ENCODE data around the gene ARHGAP42. TPM values are rescaled to one million over a fixed set of nuclear protein-coding genes. Genes with fewer than 3 reads are reported as not detected.
A peak's percentile ranks its signal among the peaks of the same experiment; 100 is the strongest.

ARHGAP42 gene
- total RNA-seq, 1 donor from 2014 or later = 33.2 TPM

DNA sequence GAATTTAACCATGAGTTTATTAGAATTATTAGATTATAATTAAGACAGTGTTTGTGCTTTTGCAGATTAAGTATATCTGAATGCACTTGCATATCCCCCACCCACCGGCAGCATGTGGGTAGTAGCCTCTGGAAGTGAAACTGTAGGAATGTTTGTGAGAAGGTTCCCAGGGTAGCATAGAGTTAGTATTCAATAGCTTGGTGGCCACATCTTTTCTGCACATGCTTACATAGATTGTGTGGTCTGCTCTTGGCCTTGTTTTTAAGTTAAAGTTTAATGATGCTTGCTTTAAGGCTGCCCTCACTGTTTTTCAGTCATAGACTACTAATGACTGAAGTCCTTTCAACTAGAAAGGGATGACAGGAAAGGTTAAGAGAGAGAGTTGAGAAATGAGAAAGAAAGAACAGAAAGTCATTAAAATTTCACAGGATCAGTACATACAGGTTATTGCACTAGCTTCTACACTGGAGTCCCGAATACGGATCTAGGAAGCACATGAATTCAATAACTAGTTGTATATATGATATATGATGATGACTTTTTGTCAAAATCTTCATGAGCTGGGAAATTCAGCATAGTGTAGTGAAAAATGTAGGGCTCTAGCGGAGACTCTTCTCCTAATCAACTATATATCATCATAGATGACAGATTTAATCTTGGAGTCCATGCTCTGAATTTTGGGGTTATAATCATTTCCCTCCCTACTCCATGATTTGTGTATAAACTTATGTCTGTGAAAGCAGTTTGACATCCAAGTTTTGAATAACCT, 137.1 kb downstream of the ARHGAP42 start:
- TF ChIP-seq CTCF (IDR thresholded peaks at IDR 0.05; ENCODE audit: insufficient read depth, low read depth, low read length) = no peak
- no peak for TF ChIP-seq EZH2 (IDR thresholded peaks at IDR 0.05; ENCODE audit: insufficient read depth, low read length)

GRCh38 chr11:100825626-100826025, 138.5 kb downstream of the ARHGAP42 start:
- Histone ChIP-seq H3K4me3 (ENCODE audit: insufficient read depth, low read depth, low read length) (no peak overlapping the region), H3K4me1 (ENCODE audit: insufficient read depth, low read length) (peaks cover 9% of the 10 kb centered on the region), H3K27me3 (ENCODE audit: insufficient read depth, low read length) (no peaks in the 10 kb centered on the region), H3K36me3 (ENCODE audit: insufficient read depth, low read length) (no peaks in the 10 kb centered on the region), H3K4me2 (ENCODE audit: low read length) (no peak overlapping the region), H4K20me1 (ENCODE audit: insufficient read depth, low read length) (peaks cover 32% of the 10 kb centered on the region), H3K9me3 (ENCODE audit: insufficient read depth, low read depth, low read length) (no peaks in the 10 kb centered on the region), H3K9ac (ENCODE audit: low read length) (no peak overlapping the region), H2AFZ (ENCODE audit: low read depth, low read length) (no peak overlapping the region), H3K27ac (ENCODE audit: low read depth, low read length) (no peak overlapping the region), H3K79me2 (ENCODE audit: insufficient read depth, low read length) (peaks cover 3% of the 10 kb centered on the region)
- H3K36me3 Mint-ChIP-seq (ENCODE audit: low read depth, unreplicated experiment) = no peaks in the 10 kb centered on the region
- no peak overlapping the region for H3K27ac Mint-ChIP-seq (ENCODE audit: unreplicated experiment)
- TF ChIP-seq CTCF (IDR thresholded peaks at IDR 0.05; ENCODE audit: insufficient read depth, low read depth, low read length) = no peak
- DNase-seq (ENCODE audit: low read depth) (no peak), FAIRE-seq (no peak)
- no peak overlapping the region for H3K4me3 Mint-ChIP-seq (ENCODE audit: unreplicated experiment)
- H3K9me3 Mint-ChIP-seq (ENCODE audit: unreplicated experiment) = no peaks in the 10 kb centered on the region
- peaks cover 45% of the 10 kb centered on the region for H3K4me1 Mint-ChIP-seq (ENCODE audit: low read depth, unreplicated experiment)
- no peaks in the 10 kb centered on the region for H3K27me3 Mint-ChIP-seq (ENCODE audit: low read depth, unreplicated experiment)

More for the DNA sequence above, 137.1 kb downstream of the ARHGAP42 start:
- H3K9me3 Mint-ChIP-seq (ENCODE audit: unreplicated experiment) = no peaks in the 10 kb centered on the region
- no peak for FAIRE-seq
- H3K36me3 ChIP-seq (ENCODE audit: insufficient read depth, low read length) = no peaks in the 10 kb centered on the region
- no peak overlapping the region for H3K4me3 Mint-ChIP-seq (ENCODE audit: unreplicated experiment)
- H3K4me1 Mint-ChIP-seq (ENCODE audit: low read depth, unreplicated experiment) = peaks cover 40% of the 10 kb centered on the region
- no peaks in the 10 kb centered on the region for H3K36me3 Mint-ChIP-seq (ENCODE audit: low read depth, unreplicated experiment)
- H3K9me3 ChIP-seq (ENCODE audit: insufficient read depth, low read depth, low read length) = no peaks in the 10 kb centered on the region
- H3K79me2 ChIP-seq (ENCODE audit: insufficient read depth, low read length) = peaks cover 3% of the 10 kb centered on the region
- H3K4me3 ChIP-seq (ENCODE audit: insufficient read depth, low read depth, low read length) = no peak overlapping the region
- H3K9ac ChIP-seq (ENCODE audit: low read length) = no peak overlapping the region
- no peaks in the 10 kb centered on the region for H3K27me3 ChIP-seq (ENCODE audit: insufficient read depth, low read length)
- peaks cover 8% of the 10 kb centered on the region for H3K4me1 ChIP-seq (ENCODE audit: insufficient read depth, low read length)
- peak overlapping the region; percentile 86 for H3K27ac Mint-ChIP-seq (ENCODE audit: unreplicated experiment)
- no peak for DNase-seq (ENCODE audit: low read depth)
- no peaks in the 10 kb centered on the region for H3K27me3 Mint-ChIP-seq (ENCODE audit: low read depth, unreplicated experiment)
- no peak overlapping the region for H3K4me2 ChIP-seq (ENCODE audit: low read length)
- H2AFZ ChIP-seq (ENCODE audit: low read depth, low read length) = no peak overlapping the region
- no peak overlapping the region for H3K27ac ChIP-seq (ENCODE audit: low read depth, low read length)
- H4K20me1 ChIP-seq (ENCODE audit: insufficient read depth, low read length) = peaks cover 28% of the 10 kb centered on the region
